ENCODE data around the gene ZNF503.
A peak's percentile ranks its signal among the peaks of the same experiment; 100 is the strongest.

The ZNF503 gene

DNA sequence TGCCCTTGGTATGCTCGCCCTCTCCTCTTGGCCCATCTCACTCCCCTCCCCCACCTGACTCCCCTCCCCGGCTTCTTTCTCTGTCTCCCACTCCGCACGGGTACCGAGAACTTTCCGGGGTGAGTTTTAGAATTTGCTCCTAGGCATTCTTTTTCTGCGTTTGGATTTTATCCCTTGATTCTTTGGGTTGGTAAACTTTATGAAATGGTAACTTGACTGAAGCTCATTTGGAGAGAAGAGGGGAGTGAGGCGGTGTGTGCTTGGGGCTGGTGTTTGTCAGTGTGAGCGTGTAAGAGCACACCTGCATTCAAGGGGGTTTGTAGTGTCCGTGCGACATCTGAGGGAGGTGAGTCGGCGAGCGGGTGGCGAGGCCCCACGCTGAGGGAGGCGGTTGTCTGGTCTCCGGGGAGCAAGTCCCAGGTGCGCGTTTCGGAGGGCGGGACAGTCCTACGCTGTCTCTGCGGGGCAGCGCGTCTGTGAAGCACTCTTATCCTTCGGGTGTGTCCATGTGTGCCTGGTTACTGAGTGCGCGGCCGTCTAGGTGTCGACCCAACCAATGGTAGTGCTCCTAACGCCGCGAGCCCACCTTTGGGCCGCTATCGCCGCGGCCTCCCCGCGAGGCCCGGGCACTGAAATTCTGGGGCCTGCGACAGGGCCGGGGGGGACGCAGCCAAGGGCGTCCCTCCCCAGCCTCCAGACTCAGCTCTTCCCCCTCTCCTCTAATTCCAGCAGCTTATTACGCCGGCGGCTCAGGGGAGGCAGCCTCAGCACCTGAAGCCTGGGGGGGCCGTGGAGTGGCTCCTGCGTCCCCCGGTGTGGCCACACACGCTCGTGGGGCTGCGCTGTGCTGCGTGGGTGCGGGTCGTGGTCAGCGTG is 2.6 kb upstream of the ZNF503 start:
- no peak for DNase-seq (ENCODE audit: insufficient read length, low spot score)
- no peak for FAIRE-seq
- TF ChIP-seq TAF1 (IDR thresholded peaks at IDR 0.05; ENCODE audit: low read depth, low read length), result no peak
- no peak for TF ChIP-seq SPI1 (IDR thresholded peaks at IDR 0.05; ENCODE audit: low read depth, low read length)
- TF ChIP-seq PAX5 (IDR thresholded peaks at IDR 0.05; ENCODE audit: insufficient read depth, low read length, severe bottlenecking), result no peak
- no peak for TF ChIP-seq POLR2A (IDR thresholded peaks at IDR 0.05; ENCODE audit: low read depth, low read length)
- TF ChIP-seq POLR2AphosphoS5 (IDR thresholded peaks at IDR 0.05; ENCODE audit: low read depth, low read length), result no peak
- no peak for TF ChIP-seq POU2F2 (IDR thresholded peaks at IDR 0.05; ENCODE audit: low read depth, low read length)

DNA sequence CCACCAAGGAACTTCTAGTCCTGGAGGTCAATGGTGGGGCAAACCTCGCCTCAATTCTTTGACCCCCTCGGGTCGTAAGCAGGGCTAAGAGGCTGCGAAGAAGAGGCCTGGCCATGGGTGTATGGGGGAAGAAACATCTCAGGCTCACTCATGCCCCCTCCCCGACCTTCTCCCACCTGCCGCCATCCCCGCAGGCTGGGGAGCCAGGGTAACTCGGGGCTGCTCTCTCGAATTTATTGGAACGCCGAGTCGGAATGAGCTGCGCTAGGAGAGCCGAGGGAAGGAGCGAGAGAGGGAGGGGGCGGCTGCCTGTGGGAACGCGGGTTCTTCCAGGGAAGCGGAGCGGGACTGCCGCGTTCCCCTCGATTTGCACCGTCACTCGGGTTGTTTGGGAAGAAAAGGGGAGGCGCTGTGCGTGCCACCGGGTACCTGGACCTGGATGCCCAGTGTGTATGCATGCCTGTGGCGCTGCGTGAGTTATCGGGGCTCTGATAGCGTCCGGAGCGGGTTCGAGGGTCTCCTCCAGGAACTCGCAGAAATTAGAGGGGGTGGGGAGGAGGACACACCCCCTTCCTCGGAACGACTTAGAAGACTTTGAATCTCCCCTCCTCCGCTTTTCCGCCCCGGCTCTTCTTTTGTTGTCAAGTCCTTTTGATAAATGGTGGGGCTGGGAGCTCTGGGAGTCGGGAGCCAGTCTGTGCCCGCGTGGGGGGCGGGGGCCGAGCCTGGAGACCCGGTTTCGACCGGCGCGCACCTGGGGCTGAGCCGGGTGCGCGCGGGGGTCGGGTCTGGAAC is 1.8 kb upstream of the ZNF503 start:
- DNase-seq (ENCODE audit: insufficient read length, low spot score) (no peak), FAIRE-seq (no peak)
- TF ChIP-seq POLR2AphosphoS5 (IDR thresholded peaks at IDR 0.05; ENCODE audit: low read depth, low read length) (no peak), POLR2A (IDR thresholded peaks at IDR 0.05; ENCODE audit: low read depth, low read length) (no peak), PAX5 (IDR thresholded peaks at IDR 0.05; ENCODE audit: insufficient read depth, low read length, severe bottlenecking) (no peak), POU2F2 (IDR thresholded peaks at IDR 0.05; ENCODE audit: low read depth, low read length) (no peak), SPI1 (IDR thresholded peaks at IDR 0.05; ENCODE audit: low read depth, low read length) (no peak)

DNA sequence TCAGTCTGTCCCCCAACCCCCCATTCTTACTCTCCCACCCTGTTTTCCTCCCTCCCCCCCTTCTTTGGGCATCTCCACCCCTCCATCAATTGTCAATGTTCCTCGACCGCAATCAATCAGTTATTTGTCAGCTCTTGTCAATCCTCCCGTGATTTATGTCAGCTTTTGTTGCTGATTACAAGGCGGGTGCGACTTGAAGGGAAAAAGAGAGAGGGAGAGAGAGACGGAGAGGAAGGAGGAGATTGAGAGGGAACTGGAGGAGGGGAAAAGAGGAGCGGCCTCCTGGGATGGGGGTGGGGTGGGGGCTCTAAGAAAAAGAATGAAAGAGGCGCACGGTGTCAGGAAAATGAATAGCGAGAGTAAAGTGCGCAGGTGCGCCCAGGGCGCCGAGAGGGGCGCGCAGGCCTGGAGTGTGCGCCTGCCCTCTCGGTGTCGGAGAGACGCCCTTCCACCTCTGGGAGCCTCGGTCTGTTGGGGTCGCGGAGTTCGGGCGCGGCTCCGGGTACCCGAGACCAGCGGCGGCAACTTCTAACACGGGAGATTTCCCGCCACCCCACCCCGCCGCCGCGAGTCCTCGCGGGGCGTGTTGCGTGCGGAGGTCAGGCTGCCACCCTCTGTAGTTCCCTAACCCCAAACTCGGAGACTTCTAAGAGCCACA is 1.1 kb upstream of the ZNF503 start:
- DNase-seq (ENCODE audit: insufficient read length, low spot score), result no peak
- no peak for FAIRE-seq
- TF ChIP-seq SPI1 (IDR thresholded peaks at IDR 0.05; ENCODE audit: low read depth, low read length) (no peak), TAF1 (IDR thresholded peaks at IDR 0.05; ENCODE audit: low read depth, low read length) (no peak), PAX5 (IDR thresholded peaks at IDR 0.05; ENCODE audit: insufficient read depth, low read length, severe bottlenecking) (no peak), POLR2A (IDR thresholded peaks at IDR 0.05; ENCODE audit: low read depth, low read length) (no peak), POU2F2 (IDR thresholded peaks at IDR 0.05; ENCODE audit: low read depth, low read length) (no peak), POLR2AphosphoS5 (IDR thresholded peaks at IDR 0.05; ENCODE audit: low read depth, low read length) (no peak)

DNA sequence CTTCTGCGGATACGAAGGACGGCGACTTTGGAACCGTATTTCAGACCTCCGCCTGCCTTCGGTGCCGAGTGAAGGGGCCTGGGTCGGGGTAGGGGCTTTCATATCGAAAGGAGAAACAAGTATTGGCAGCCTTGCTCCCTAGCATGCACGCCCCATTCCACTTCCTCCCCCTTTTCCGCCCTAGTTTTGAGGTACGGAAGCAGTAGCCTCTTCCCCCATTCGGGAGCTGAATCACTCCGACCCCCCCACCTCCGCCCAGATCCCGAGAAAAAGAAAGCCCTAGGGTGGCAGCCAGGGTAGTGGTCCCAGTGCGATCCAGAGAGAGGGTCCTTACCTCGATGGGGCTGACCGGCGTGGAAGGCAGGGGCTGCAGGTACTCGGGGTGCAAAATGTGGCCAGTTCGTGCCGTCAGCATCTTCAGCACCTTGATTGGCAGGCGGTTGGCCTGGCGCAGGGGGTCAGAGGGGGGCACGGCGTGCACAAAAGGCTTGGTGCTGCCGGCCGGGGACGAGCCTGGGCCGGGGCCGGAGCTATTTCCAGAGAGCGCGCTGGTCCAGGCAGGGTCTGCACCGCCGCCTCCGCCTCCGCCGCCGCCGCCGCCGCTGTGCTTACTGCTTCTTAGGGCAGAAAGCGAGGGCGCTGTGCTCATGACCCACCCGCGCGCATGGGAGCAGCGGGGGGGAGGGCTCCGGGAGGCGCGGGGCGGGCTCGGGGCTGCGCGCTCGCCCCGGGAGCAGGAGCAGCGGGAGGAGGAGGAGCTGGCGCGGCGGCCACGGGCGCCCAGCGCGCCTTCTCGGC is 594 bp downstream of the ZNF503 start:
- peak; percentile 37 for DNase-seq (ENCODE audit: insufficient read length, low spot score)
- no peak for TF ChIP-seq POLR2A (IDR thresholded peaks at IDR 0.05; ENCODE audit: low read depth, low read length)
- TF ChIP-seq SPI1 (IDR thresholded peaks at IDR 0.05; ENCODE audit: low read depth, low read length), result no peak
- TF ChIP-seq POU2F2 (IDR thresholded peaks at IDR 0.05; ENCODE audit: low read depth, low read length), result no peak
- TF ChIP-seq TAF1 (IDR thresholded peaks at IDR 0.05; ENCODE audit: low read depth, low read length), result no peak
- TF ChIP-seq POLR2AphosphoS5 (IDR thresholded peaks at IDR 0.05; ENCODE audit: low read depth, low read length), result no peak
- TF ChIP-seq PAX5 (IDR thresholded peaks at IDR 0.05; ENCODE audit: insufficient read depth, low read length, severe bottlenecking), result no peak
- no peak for FAIRE-seq

DNA sequence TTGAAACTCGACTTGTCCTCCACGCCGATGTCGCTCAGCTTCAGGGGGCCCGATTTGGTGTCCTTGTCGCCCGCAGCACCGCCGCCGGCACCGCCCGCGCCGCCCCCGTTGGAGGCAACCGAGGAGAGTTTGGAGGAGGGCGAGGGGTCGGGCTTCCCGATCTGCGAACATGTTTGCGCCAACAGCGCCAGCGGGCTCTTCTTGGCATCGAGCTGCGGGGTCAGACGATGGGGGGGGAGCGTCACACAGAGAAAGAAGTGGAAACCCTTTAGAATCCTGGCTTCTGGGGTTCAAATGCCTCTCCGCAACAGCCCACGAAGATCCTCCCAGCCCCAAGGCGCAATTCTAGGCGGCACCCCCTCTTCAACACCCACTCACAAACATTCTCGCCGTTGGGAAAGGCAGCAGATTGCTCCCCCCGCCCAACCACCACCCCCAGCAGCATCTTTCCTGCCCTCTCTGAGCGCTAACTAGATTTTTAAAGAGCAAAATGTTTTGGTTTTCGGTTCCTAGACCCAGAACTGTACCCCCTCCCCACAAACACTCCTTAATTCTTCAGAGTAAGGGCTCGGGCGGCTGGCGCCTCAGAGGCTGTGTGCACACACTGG is 1.3 kb downstream of the ZNF503 start:
- DNase-seq (ENCODE audit: insufficient read length, low spot score) (peak; percentile 31), FAIRE-seq (no peak)
- TF ChIP-seq SPI1 (IDR thresholded peaks at IDR 0.05; ENCODE audit: low read depth, low read length), result no peak
- TF ChIP-seq POLR2A (IDR thresholded peaks at IDR 0.05; ENCODE audit: low read depth, low read length), result no peak

DNA sequence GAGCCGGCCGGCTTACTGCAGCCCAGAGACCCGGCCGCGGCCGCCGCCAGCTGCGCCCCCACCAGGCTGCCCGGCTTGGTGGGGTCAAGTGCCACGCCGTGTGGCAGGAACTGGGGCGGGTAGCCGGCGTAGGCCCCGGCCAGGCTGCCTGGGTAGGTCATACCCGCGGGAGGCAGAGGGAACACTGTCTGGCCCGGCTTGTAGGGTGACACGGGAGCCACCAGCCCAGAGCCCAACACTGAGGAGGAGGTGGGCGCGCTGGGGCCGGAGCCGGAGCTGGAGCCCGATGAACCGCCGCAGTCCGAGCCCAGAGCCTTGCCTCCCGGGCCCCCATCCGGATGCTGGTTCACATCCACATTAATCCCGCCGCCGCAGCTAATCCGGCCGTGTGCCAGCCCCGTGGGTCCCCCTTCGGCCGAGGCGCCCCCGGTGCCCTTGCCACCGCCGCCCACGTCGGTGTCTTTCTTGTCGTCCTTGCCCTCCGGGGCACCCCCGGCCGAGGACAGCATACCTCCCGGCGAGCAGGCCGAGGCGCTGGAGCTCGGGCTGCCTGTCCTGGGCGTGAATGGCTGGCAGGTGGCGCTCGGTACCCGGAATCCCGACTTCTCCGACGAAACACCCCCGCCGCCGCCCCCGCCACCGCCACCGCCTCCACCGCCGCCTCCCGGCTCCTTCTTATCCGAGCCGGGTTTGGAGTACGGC is 2.0 kb downstream of the ZNF503 start:
- FAIRE-seq, result no peak
- peak; percentile 62 for DNase-seq (ENCODE audit: insufficient read length, low spot score)
- TF ChIP-seq POLR2A (IDR thresholded peaks at IDR 0.05; ENCODE audit: low read depth, low read length) (no peak), POU2F2 (IDR thresholded peaks at IDR 0.05; ENCODE audit: low read depth, low read length) (no peak), SPI1 (IDR thresholded peaks at IDR 0.05; ENCODE audit: low read depth, low read length) (no peak), POLR2AphosphoS5 (IDR thresholded peaks at IDR 0.05; ENCODE audit: low read depth, low read length) (no peak)

DNA sequence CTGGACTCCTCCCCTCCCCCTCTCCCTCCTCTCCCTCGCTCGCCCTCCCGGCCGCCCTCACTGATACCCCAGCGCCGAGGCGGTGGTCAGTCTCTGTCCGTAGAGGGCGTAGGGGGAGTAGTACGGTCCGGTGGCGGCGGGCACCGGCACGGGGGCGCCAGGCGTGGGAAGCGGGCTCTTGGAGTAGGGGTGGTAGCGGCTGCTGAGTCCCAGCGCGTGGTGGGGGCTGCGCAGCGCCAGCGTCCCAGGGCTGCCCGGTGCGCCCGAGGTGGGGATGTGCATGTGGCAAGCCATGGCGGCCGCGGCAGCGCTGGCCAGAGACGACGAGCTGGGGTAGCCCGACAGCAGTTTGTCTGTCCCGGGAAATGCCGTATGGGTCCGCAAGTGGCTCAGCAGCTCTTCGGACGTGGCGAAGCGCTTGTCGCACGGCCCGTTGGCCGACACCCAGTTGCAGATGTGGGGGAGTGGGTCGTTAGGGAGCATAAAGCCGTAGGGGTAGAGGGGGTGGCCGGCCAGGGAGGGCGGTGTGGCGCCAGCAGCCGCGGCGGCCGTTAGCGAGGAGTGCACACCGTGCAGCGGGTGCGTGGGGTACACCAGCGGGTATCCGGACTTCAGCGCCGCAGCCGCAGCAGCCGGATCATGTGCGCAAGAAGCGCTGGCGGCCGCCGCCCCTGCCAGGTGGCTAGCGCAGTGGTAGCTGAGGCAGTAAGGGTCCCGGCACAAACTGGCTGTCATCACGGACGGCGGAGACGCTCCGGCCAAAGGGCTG is 2.7 kb downstream of the ZNF503 start:
- DNase-seq (ENCODE audit: insufficient read length, low spot score), result no peak
- no peak for FAIRE-seq
- TF ChIP-seq SPI1 (IDR thresholded peaks at IDR 0.05; ENCODE audit: low read depth, low read length) (no peak), TAF1 (IDR thresholded peaks at IDR 0.05; ENCODE audit: low read depth, low read length) (no peak), PAX5 (IDR thresholded peaks at IDR 0.05; ENCODE audit: insufficient read depth, low read length, severe bottlenecking) (no peak), POU2F2 (IDR thresholded peaks at IDR 0.05; ENCODE audit: low read depth, low read length) (no peak), POLR2A (IDR thresholded peaks at IDR 0.05; ENCODE audit: low read depth, low read length) (no peak), POLR2AphosphoS5 (IDR thresholded peaks at IDR 0.05; ENCODE audit: low read depth, low read length) (no peak)

Measured in GM12891 (cell line).